IMR-90 (cell line): ENCODE data around the gene ARHGAP15.

Experiments
- FOS ChIP-seq: fragments of 150-350 bp; IDR thresholded peaks from 2 replicates; pipeline ENCODE4 v1.6.1; 2016; ENCODE audit warnings: low read depth, low read length
- MAZ ChIP-seq: IDR thresholded peaks from 2 replicates; pipeline ENCODE4 v1.6.1; 2012; ENCODE audit warnings: low read depth, mild to moderate bottlenecking, low read length, improper control_type of control experiment, moderate library complexity, borderline replicate concordance
- MXI1 ChIP-seq: IDR thresholded peaks from 2 replicates; pipeline ENCODE4 v1.6.1; 2012; ENCODE audit warnings: low read depth, mild to moderate bottlenecking, low read length, moderate library complexity, borderline replicate concordance
- POLR2A ChIP-seq: IDR thresholded peaks from 2 replicates; pipeline ENCODE4 v1.6.1; 2012; ENCODE audit warnings: mild to moderate bottlenecking, low read depth, low read length
- SMC3 ChIP-seq: fragments of 150-350 bp; IDR thresholded peaks from 2 replicates; pipeline ENCODE4 v1.6.1; 2016; ENCODE audit warnings: low read depth, mild to moderate bottlenecking, antibody characterized with exemption, low read length, moderate library complexity
- TF ChIP-seq, protein P1 (sequence below): conservative IDR thresholded peaks from 2 replicates; pipeline ENCODE4 v1.5.1; 2012; ENCODE audit warnings: mild to moderate bottlenecking, low read depth, low read length, improper control_type of control experiment

DNA sequence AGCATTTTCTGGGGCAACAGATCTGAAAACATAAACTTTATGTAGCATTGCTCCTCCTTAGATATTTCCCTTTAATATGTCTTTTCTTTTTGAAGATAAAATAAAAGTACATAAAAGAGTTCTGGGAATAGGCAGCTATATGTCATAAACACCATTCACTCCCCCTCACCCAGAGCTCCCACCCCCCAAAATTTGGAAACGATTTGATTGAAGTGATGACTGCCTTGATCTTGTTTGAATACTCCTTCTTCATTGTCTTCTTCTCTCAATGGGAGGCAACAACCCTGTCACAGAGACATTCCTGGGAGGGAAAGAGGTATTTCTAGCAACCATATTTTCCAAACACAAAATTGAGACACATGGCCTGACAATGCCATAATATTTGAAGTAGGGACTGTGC is 369.3 kb downstream of the ARHGAP15 start:
- TF ChIP-seq POLR2A, result no peak
- TF ChIP-seq, protein P1, sequence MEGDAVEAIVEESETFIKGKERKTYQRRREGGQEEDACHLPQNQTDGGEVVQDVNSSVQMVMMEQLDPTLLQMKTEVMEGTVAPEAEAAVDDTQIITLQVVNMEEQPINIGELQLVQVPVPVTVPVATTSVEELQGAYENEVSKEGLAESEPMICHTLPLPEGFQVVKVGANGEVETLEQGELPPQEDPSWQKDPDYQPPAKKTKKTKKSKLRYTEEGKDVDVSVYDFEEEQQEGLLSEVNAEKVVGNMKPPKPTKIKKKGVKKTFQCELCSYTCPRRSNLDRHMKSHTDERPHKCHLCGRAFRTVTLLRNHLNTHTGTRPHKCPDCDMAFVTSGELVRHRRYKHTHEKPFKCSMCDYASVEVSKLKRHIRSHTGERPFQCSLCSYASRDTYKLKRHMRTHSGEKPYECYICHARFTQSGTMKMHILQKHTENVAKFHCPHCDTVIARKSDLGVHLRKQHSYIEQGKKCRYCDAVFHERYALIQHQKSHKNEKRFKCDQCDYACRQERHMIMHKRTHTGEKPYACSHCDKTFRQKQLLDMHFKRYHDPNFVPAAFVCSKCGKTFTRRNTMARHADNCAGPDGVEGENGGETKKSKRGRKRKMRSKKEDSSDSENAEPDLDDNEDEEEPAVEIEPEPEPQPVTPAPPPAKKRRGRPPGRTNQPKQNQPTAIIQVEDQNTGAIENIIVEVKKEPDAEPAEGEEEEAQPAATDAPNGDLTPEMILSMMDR, result no peak
- TF ChIP-seq FOS, result no peak
- TF ChIP-seq MXI1, result no peak
- no peak for TF ChIP-seq SMC3
- no peak for TF ChIP-seq MAZ
